HG02763 (cell line): ENCODE measurements around the gene MBNL3.
"Not testable (repeated sequence)": the region's sequence is repeated elsewhere in the genome, so short reads cannot be mapped to it uniquely, and the experiment has no call there.

Experiments
- ATAC-seq: cut with Tn5 transposase; IDR thresholded peaks from one replicate; pipeline ENCODE4 v1.9.1; 2021; ENCODE audit warnings: mild to moderate bottlenecking, moderate library complexity; ENCODE audit not compliant: unreplicated experiment

The MBNL3 gene

GRCh38 chrX:132480581-132481203 lies 8.1 kb downstream of the MBNL3 start:
- peak; percentile 91 for ATAC-seq

GRCh38 chrX:132474544-132475248 lies 14.1 kb downstream of the MBNL3 start:
- ATAC-seq: no peak

- no peak for ATAC-seq
Observed at GRCh38 chrX:132472397-132472796, 16.4 kb downstream of the MBNL3 start.

- ATAC-seq: no peak
Observed at GRCh38 chrX:132470831-132471230, 18.0 kb downstream of the MBNL3 start.

- ATAC-seq: no peak
Observed at GRCh38 chrX:132470179-132470578, 18.7 kb downstream of the MBNL3 start.

GRCh38 chrX:132468454-132468853 lies 20.4 kb downstream of the MBNL3 start:
- ATAC-seq: no peak

- no peak for ATAC-seq
Observed at GRCh38 chrX:132467989-132468388, 20.8 kb downstream of the MBNL3 start.

GRCh38 chrX:132467026-132467425 lies 21.8 kb downstream of the MBNL3 start:
- ATAC-seq: no peak

- no peak for ATAC-seq
Observed at GRCh38 chrX:132463411-132463810, 25.4 kb downstream of the MBNL3 start.

GRCh38 chrX:132461886-132462285 lies 27.0 kb downstream of the MBNL3 start:
- ATAC-seq: no peak

- no peak for ATAC-seq
Observed at GRCh38 chrX:132452911-132453550, 35.8 kb downstream of the MBNL3 start.

GRCh38 chrX:132445909-132446308 lies 42.9 kb downstream of the MBNL3 start:
- ATAC-seq: not testable (repeated sequence)

GRCh38 chrX:132444936-132445335 lies 43.9 kb downstream of the MBNL3 start:
- no peak for ATAC-seq

GRCh38 chrX:132443196-132444135 lies 45.4 kb downstream of the MBNL3 start:
- ATAC-seq: no peak

- no peak for ATAC-seq
Observed at GRCh38 chrX:132442691-132443090, 46.1 kb downstream of the MBNL3 start.

GRCh38 chrX:132435222-132435621 lies 53.6 kb downstream of the MBNL3 start:
- no peak for ATAC-seq

GRCh38 chrX:132433551-132433950 lies 55.3 kb downstream of the MBNL3 start:
- ATAC-seq: no peak

- ATAC-seq: no peak
Observed at GRCh38 chrX:132433001-132433400, 55.8 kb downstream of the MBNL3 start.

- no peak for ATAC-seq
Observed at GRCh38 chrX:132428896-132429295, 59.9 kb downstream of the MBNL3 start.

- no peak for ATAC-seq
Observed at GRCh38 chrX:132426695-132427281, 62.0 kb downstream of the MBNL3 start.
